Activated CD8-positive, alpha-beta T cell treated with anti-CD3 and anti-CD28 coated beads, Interleukin-2, amount 10 ng/mL, durations not matched to agents 7 days and 5 days (primary cell): Measurements from ENCODE around the gene SDCCAG8. TPM values are rescaled to one million over a fixed set of nuclear protein-coding genes. Genes with fewer than 3 reads are reported as not detected.

ENCODE experiments used
- ATAC-seq: fragments of 150-1000 bp; cut with Tn5 transposase; one replicate; pipeline ENCODE4 v1.10.0; 2021; ENCODE audit warnings: moderate library complexity
- CTCF ChIA-PET: fragments of 350-600 bp; sonication (Branson Sonifier 250); formaldehyde crosslinking; loops from one replicate; lab custom pipeline; 2021; ENCODE audit warnings: antibody characterized with exemption; lab: Charles Lee
- POLR2A ChIA-PET: fragments of 350-600 bp; sonication (Branson Sonifier 250); formaldehyde crosslinking; loops from one replicate; lab custom pipeline; 2021; ENCODE audit warnings: antibody characterized with exemption; lab: Charles Lee
- DNase-seq: peaks from one replicate; pipeline ENCODE4 v3.0.0-alpha.2; 2020
- H3K27ac Mint-ChIP-seq: one replicate; pipeline ENCODE4 v1.8.0; 2021; ENCODE audit warnings: mild to moderate bottlenecking, mixed read lengths
- H3K27me3 Mint-ChIP-seq: one replicate; pipeline ENCODE4 v1.8.0; 2021; ENCODE audit warnings: low read depth, mixed read lengths
- H3K36me3 Mint-ChIP-seq: one replicate; pipeline ENCODE4 v1.8.0; 2021; ENCODE audit warnings: low read depth, mixed read lengths
- H3K4me1 Mint-ChIP-seq: one replicate; pipeline ENCODE4 v1.8.0; 2021; ENCODE audit warnings: low read depth, mixed read lengths
- H3K4me3 Mint-ChIP-seq: one replicate; pipeline ENCODE4 v1.8.0; 2021; ENCODE audit warnings: mild to moderate bottlenecking, mixed read lengths
- H3K9me3 Mint-ChIP-seq: one replicate; pipeline ENCODE4 v1.8.0; 2022; ENCODE audit warnings: mixed read lengths; ENCODE audit not compliant: insufficient read depth
- microRNA-seq: library from miRNA; unstranded; fragments of <30 nt; microRNA quantifications from one replicate; pipeline ENCODE4 v1.2.0, GENCODE V29; 2022
- total RNA-seq, 2 experiments: library from RNA; stranded (reverse); gene quantifications; one replicate each; pipeline ENCODE4 v1.2.3, GENCODE V29; 2021

The SDCCAG8 gene
- total RNA-seq, 2 experiments from 2014 or later: 16.6 to 20.0 TPM

DNA sequence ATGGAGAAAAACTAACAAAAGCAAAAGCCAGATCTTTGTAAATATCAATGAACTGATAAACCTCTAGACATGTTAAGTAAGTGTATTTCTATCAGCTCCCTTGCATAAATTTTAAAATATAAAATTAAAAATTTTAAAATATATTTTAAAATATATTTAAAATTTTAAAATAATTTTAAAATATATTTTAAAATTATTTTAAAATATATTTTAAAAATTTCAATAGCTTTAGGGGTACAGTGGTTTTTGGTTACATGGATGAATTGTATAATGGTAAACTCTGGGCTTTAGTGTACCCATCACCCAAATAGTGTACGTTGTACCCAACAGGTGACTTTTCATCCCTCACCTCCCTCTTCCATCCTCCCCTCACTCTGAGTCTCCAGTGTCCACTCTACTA, 279.2 kb downstream of the SDCCAG8 start:
- DNase-seq (no peak), ATAC-seq (no peak)
- H3K4me3 Mint-ChIP-seq: no peak overlapping the region
- H3K4me1 Mint-ChIP-seq: no peaks in the 10 kb centered on the region
- H3K27me3 Mint-ChIP-seq: no peaks in the 10 kb centered on the region
- no peaks in the 10 kb centered on the region for H3K9me3 Mint-ChIP-seq
- CTCF ChIA-PET: interaction anchor here (1.6 kb wide), 1 partner anchor 27 kb away, joined by 4 read pairs; no protein-coding TSS in a partner anchor
- H3K36me3 Mint-ChIP-seq: no peaks in the 10 kb centered on the region
- POLR2A ChIA-PET: no interaction called here
- no peak overlapping the region for H3K27ac Mint-ChIP-seq

DNA sequence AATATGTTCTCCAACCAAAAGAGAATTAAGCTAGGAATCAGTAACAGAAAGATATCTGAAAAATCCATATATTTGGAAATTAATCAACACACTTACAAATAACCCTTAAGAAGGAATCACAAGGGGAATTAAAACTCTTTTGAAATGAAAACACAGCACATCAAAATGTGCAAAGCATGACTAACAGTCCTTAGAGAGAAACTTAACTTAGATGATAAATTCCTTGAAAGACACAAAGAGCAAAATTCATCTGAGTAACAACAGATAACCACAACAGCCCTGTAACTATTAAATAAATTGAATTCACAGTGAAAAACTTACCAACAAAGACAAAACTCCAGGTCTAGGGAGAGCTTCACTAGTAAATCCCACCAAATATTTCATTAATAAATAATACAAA, 283.8 kb downstream of the SDCCAG8 start:
- peaks cover 7% of the 10 kb centered on the region for H3K36me3 Mint-ChIP-seq
- H3K4me3 Mint-ChIP-seq: no peak overlapping the region
- ATAC-seq (no peak), DNase-seq (no peak)
- no peak overlapping the region for H3K27ac Mint-ChIP-seq
- peaks cover 4% of the 10 kb centered on the region for H3K4me1 Mint-ChIP-seq
- CTCF ChIA-PET: no interaction called here
- POLR2A ChIA-PET: no interaction called here
- H3K9me3 Mint-ChIP-seq: no peaks in the 10 kb centered on the region
- H3K27me3 Mint-ChIP-seq: no peaks in the 10 kb centered on the region

DNA sequence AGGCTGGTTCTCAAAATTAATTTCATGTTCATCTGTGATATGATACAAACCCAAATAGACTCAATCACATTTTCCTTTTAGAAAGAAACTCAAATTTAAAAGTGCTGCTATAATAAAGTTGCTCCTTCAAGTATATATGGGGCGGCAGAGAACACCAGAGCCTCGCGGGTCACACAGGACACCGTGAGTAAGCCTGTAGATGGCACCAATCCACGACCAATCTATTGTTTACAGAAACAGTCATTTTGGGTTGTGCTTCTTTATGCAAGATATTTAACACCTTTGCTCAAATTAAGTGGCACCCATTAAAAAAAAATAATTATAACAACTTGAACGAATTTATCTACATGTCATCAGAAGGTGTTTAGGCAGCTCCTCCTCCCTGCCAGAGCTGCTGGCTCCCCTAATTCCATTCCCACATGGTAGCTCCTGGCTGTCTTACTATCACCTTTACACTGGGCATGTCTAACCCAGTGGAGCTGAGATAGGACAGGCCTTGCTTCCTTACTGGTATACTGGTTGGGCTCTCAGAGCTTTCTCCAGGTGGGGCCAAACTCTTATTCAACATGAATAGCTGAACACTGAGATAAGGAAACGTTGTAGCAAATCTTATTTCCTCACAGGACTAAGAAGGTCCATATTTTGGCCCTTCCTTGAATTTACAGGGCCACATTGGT, 287.0 kb downstream of the SDCCAG8 start:
- POLR2A ChIA-PET: no interaction called here
- CTCF ChIA-PET: interaction anchor here (0.8 to 1.4 kb wide), 2 partner anchors 12 to 199 kb away, joined by 4 read pairs; no protein-coding TSS in a partner anchor
- no peak for ATAC-seq

DNA sequence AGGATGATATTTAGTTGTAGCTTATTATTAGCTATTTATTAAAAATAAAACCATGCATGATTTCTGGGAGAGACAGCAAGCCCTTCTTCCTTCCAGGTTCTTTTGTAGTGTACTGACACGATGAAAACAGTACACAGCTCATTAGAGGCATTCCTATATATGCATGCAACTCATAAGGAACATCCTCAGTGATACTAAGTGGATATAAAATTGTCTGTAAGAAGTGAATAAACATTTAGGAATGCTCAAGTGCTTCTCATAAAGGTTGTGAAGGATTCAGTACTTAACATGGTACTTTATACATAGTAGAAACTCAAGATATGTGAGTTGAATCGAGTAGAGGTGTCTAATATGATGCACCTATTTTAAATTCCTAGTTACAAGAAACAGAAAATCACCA, 287.7 kb downstream of the SDCCAG8 start:
- POLR2A ChIA-PET: no interaction called here
- Mint-ChIP-seq H3K4me3 (no peak overlapping the region), H3K27ac (no peak overlapping the region), H3K9me3 (no peaks in the 10 kb centered on the region), H3K4me1 (peaks cover 4% of the 10 kb centered on the region), H3K27me3 (no peaks in the 10 kb centered on the region), H3K36me3 (peaks cover 11% of the 10 kb centered on the region)
- ATAC-seq: no peak
- no peak for DNase-seq
- CTCF ChIA-PET: interaction anchor here (1.4 kb wide), 1 partner anchor 11 kb away, joined by 4 read pairs; no protein-coding TSS in a partner anchor

More for the DNA sequence above, 287.0 kb downstream of the SDCCAG8 start:
- Mint-ChIP-seq H3K9me3 (no peaks in the 10 kb centered on the region), H3K27ac (no peak overlapping the region), H3K27me3 (no peaks in the 10 kb centered on the region), H3K4me3 (no peak overlapping the region), H3K4me1 (peaks cover 4% of the 10 kb centered on the region), H3K36me3 (peaks cover 11% of the 10 kb centered on the region)
- DNase-seq: no peak

DNA sequence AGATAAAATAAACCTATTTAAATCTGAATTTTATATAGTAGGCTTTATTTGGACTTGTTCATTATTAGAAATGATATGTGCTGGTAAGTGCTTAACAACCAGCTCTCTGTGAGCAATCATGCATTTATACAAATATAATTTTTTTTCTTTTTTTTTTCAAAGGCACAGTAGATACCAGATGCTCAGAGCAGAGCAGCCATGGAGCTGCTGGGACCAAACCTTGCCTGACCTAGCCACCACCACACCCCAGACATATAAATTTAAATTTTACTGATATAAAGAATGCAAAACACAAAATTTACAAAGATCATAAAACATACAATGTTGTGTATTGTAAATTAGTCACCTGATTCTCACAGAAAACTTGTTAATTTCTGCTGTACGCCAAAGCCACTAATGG, 290.6 kb downstream of the SDCCAG8 start:
- DNase-seq: no peak
- H3K27me3 Mint-ChIP-seq: no peaks in the 10 kb centered on the region
- H3K27ac Mint-ChIP-seq: no peak overlapping the region
- no peak overlapping the region for H3K4me3 Mint-ChIP-seq
- ATAC-seq: no peak
- peaks cover 16% of the 10 kb centered on the region for H3K36me3 Mint-ChIP-seq
- H3K4me1 Mint-ChIP-seq: peaks cover 12% of the 10 kb centered on the region
- CTCF ChIA-PET: no interaction called here
- H3K9me3 Mint-ChIP-seq: no peaks in the 10 kb centered on the region
- POLR2A ChIA-PET: no interaction called here

DNA sequence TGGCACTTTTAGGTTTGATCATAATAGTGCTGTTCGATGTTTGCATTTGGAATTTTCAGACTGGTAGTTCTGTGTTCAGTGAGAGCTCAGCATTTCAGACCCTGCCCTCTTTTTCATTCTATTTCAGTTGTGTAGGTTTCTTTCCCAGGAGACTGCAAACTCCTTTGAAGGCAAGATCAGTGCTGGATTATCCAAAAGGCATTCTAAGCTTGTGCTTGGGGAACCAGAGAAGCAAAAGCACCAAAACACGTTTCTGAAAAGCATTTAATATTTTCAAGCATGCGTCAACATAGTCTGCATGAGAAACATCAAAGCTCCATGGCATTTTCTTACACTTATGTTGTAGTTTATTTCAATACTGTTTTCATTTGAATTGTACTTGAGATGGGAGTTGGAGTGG, 292.1 kb downstream of the SDCCAG8 start:
- Mint-ChIP-seq H3K36me3 (peaks cover 18% of the 10 kb centered on the region), H3K27me3 (no peaks in the 10 kb centered on the region), H3K4me1 (peaks cover 8% of the 10 kb centered on the region), H3K9me3 (no peaks in the 10 kb centered on the region), H3K27ac (no peak overlapping the region), H3K4me3 (no peak overlapping the region)
- no peak for DNase-seq
- CTCF ChIA-PET: no interaction called here
- ATAC-seq: no peak
- POLR2A ChIA-PET: no interaction called here

DNA sequence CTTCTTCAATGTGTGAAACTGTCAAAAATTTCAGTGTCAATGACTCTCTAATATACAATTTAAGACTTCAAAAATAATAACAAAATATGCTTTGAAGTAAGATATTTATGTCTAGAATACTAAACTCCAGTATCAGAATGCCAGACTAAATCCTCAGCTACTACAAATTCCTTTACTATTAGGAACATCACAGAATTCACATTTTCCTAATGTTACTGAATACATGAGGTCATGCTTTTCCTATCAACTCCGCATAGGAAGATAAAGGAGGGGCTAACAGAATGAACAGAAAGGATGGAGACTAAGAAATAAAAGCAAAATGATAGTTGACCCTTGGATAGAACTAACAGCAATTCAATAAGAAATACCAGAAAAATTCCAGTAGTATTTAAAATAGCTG, 292.7 kb downstream of the SDCCAG8 start:
- Mint-ChIP-seq H3K36me3 (peaks cover 15% of the 10 kb centered on the region), H3K4me1 (peaks cover 8% of the 10 kb centered on the region), H3K4me3 (no peak overlapping the region), H3K27ac (no peak overlapping the region), H3K27me3 (no peaks in the 10 kb centered on the region), H3K9me3 (no peaks in the 10 kb centered on the region)
- DNase-seq (no peak), ATAC-seq (no peak)
- ChIA-PET CTCF (no interaction called here), POLR2A (no interaction called here)

DNA sequence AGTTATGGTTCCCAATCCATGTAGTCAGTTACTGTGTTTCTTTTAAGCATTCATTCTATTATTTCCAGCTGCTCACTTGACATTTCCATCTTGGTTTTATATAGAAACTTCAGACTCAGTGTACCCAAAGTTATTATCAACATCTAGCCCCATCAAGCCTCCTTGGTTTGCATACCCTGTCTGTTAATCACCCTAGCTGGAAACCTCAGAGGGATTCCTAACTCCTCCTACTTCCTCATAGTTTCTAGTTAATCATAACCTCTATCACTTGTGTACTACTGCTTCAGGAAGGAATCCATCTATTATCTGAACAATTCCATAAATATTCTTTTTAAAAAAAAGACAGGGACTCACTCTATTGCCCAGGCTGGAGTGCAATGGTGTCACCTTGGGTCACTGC, 293.3 kb downstream of the SDCCAG8 start:
- peaks cover 8% of the 10 kb centered on the region for H3K4me1 Mint-ChIP-seq
- ATAC-seq (no peak), DNase-seq (no peak)
- ChIA-PET POLR2A (no interaction called here), CTCF (interaction anchor here (0.9 kb wide), 1 partner anchor 22 kb away, joined by 3 read pairs; no protein-coding TSS in a partner anchor)
- no peaks in the 10 kb centered on the region for H3K27me3 Mint-ChIP-seq
- H3K4me3 Mint-ChIP-seq: no peak overlapping the region
- H3K36me3 Mint-ChIP-seq: peaks cover 12% of the 10 kb centered on the region
- H3K27ac Mint-ChIP-seq: no peak overlapping the region
- no peaks in the 10 kb centered on the region for H3K9me3 Mint-ChIP-seq

Small RNA genes lying within 50 kb of the gene (microRNA-seq; reads per million reads assigned to microRNA genes)
- 9.8 reads per million, percentile 24 among the genes with 10 or more reads in this experiment for gene MIR4677

Other genes starting within 250 kb of the SDCCAG8 start
- gene CEP170, start 760 bp upstream of the SDCCAG8 start, total RNA-seq: 10 to 100 TPM; 24.3 to 26.9 TPM